Stimulated activated CD4-positive, alpha-beta T cell treated with anti-CD3 and anti-CD28 coated beads, TNF-alpha, amount 100 ng/mL, for 48 hours (primary cell): Measurements from ENCODE around the gene LIPK.
A peak's percentile ranks its signal among the peaks of the same experiment; 100 is the strongest.
"Not testable (repeated sequence)": the region's sequence is repeated elsewhere in the genome, so short reads cannot be mapped to it uniquely, and the experiment has no call there.

Experiments used
- DNase-seq, 3 donors: peaks; one replicate each; pipeline ENCODE4 v3.0.0-alpha.2; 2020; ENCODE audit warnings: low read depth in 3 of 3

Gene LIPK

GRCh38 chr10:88715517-88715916 is 9.5 kb downstream of the LIPK start:
- DNase-seq = no peak

DNA sequence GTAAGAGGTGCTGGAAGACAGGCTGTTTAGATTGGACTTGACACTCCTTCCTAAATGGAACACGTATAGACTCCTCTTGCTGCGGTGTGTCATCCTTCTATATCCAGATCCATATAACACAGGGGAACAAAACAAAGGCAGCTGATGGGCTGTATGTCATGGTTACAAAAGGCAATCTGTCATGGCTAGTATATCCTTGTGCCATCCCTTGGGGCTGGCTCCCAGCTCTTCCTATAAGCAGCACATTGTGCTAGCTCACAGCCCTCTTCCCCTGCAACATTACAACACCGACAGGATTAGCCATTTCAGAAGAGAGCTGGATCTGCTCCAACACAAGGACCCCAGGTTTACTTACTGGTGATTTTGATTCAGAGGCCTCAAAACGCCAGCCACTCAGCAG is 15.3 kb downstream of the LIPK start:
- DNase-seq = no peak

GRCh38 chr10:88725798-88726197 is 19.7 kb downstream of the LIPK start:
- DNase-seq = no peak

GRCh38 chr10:88728107-88728763 is 22.2 kb downstream of the LIPK start:
- peak; percentile 33 to 52 (median 41) for DNase-seq

GRCh38 chr10:88730864-88731263 is 24.8 kb downstream of the LIPK start:
- DNase-seq = no peak

- no peak for DNase-seq
Observed at GRCh38 chr10:88731296-88731695, 25.2 kb downstream of the LIPK start.

GRCh38 chr10:88733215-88733614 is 27.2 kb downstream of the LIPK start:
- no peak for DNase-seq

DNA sequence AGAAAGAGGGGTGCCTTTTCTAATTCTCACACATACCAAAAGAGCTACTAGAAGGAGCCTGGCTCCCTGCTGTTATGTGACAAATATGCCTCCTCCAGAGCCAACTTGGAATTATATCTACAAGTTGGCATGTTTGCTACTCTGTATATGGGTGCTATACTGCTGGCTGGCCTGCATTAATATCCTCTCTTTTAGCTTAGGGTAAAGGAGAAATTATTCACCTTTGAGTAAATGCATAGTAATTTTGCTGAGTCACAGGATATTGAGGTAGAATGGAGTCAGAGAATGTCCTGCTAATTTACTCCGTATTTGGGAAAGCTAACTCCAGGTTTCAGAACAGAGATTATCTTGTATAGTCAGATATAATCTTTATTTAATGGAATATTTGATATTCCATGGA is 29.6 kb downstream of the LIPK start:
- no peak for DNase-seq

DNA sequence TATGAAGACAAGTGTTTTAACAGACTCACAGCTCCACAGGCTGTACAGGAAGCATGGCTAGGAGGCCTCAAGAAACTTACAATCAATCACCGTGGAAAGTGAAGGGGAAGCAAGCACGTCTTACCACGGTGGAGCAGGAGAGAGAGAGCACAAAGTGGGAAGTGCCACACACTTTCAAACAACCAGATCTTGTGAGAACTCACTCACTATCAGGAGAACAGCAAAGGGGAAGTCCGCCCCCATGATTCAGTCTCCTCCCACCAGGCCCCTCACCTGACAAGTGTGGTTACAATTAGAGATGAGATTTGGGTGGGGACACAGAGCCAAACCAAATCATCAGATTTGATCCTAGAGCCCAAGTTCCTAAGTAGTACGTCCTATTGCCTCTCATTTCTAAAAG is 35.9 kb downstream of the LIPK start:
- not testable (repeated sequence) for DNase-seq

GRCh38 chr10:88742448-88742847 is 36.4 kb downstream of the LIPK start:
- DNase-seq = no peak

- no peak for DNase-seq
Observed at GRCh38 chr10:88744002-88744401, 38.0 kb downstream of the LIPK start.

GRCh38 chr10:88745633-88746032 is 39.6 kb downstream of the LIPK start:
- DNase-seq = no peak

DNA sequence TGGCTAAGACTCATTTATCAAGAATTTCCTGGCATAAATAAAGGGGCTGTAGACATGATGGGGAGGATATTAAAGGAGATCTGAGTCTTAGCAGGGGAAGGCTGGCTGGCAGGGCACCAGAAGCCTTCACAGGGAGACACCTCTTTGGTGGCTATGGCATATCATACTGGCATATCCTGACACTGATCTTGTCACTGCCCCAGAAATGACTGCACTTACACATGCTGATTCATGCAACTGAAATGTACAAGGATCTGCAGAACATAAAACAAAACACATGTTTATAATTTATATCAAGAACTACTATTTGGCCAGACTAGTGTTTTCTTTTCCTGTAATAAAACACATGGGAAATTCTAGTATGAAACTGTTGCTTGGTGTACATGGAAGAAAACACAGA is 48.2 kb downstream of the LIPK start:
- no peak for DNase-seq

DNA sequence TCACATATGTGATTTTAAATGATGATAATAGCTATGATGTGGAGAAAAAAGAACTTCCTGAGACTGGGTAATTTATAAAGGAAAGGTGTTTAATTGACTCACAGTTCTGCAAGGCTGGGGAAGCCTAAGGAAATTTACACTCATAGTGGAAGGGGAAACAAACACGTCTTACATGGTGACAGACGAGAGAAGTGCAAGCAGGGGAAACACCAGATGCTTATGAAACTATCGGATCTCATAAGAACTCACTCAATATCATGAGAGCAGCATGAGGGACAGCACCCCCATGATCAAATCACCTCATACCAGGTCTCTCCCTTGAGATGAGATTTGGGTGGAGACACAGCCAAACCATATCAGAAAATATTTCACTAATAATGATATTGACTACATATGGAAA is 49.7 kb downstream of the LIPK start:
- DNase-seq = peak in 1 of 3 donors; percentile 3

DNA sequence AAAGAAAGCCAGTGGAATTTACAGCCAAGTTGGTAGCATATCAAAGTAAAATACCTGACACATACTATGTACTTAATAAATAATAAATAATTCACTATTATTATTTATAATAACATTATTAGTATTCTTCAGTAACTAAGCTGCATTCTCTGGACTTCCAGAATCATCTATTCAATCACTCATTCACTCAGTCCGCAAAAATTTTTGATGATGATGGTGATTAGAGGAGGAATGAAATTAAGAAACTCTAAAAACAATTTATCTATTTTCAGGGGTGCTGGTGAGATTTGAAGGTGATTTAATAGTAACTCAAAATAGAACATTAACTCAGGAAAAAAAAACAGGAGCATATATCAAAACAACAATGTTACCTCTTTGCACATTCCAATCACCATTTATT is 50.6 kb downstream of the LIPK start:
- DNase-seq = no peak

GRCh38 chr10:88759366-88760101 is 53.5 kb downstream of the LIPK start, which contains the start of gene LIPN:
TSS of gene LIPN (plus strand) at chr10:88760020. CDS start at chr10:88761406, 1,386 bp downstream.
- no peak for DNase-seq

DNA sequence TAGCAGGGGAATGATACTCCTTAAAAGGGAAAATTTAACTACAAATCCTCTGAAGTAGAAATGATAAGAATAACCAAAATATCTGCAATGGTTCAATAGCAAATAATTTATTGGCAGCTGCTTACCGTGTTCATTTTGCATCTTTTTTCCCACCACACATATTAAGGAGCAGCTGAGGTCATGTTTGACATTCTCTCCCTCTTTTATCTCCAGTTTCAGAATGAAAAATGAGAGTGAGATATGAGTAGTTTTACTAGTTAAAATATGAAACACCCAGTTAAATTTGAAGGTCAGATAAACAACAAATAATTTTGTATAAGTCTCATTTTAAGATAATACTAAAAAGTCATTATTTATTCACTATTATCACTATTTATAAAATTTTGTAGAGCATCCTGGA is 56.9 kb downstream of the LIPK start:
- DNase-seq = no peak

GRCh38 chr10:88763441-88763840 is 57.4 kb downstream of the LIPK start:
- no peak for DNase-seq

GRCh38 chr10:88764110-88764509 is 58.1 kb downstream of the LIPK start:
- no peak for DNase-seq

DNA sequence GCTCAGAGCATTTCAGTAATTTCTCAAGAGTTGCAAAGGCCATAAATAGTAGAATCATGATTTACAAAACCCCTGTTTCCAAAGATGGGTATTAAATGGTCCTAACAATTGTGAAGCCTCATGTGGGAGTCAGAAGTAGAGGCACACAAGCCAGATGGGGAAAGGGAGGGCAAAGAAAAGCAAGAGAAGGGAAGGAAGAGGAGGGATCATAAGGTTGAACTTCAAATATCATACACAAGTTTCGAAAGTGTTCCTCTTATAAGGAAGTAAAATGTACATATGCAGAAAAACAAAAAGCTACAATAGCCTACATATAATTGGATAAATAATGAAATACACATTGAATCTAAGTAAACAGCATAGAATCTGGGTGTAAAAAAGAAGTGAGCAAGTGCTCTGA is 59.8 kb downstream of the LIPK start:
- no peak for DNase-seq

GRCh38 chr10:88769384-88769783 is 63.3 kb downstream of the LIPK start:
- DNase-seq = no peak

GRCh38 chr10:88781206-88781605 is 75.2 kb downstream of the LIPK start:
- DNase-seq = no peak

- no peak for DNase-seq
Observed at GRCh38 chr10:88782222-88782621, 76.2 kb downstream of the LIPK start.
